Smooth muscle cell of the brain vasculature (primary cell): ENCODE measurements around the gene APOM.
A peak's percentile ranks its signal among the peaks of the same experiment; 100 is the strongest.

Experiments used
- DNase-seq: peaks from one replicate; pipeline ENCODE4 v3.0.0-alpha.2; 2012; ENCODE audit warnings: low read depth, low spot score

Gene APOM

DNA sequence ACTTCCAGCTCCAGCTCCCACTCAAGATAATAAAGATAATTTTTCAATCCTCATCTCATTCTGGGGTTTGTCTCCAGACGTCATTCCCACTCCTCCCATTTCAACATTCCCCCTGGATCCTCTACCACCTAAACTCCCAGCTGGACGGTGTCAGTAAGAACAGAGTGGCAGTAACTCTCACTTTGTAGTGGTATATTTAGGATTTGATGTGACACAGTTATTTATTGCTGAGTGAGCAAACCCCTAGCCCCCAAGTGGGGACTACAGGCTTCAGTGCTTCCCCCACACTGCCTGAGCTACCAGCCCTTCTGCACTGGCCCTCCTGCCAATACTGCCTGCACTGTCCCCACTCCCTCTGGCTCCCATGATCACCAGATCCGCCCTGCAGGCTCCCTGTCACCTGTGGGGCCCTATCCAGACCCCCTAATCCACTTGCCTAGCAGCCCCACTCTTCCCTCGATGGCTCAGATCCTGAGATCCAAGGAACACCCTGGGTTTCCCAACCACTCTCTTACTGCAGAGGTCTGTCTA is 2.5 kb downstream of the APOM start:
- no peak for DNase-seq

- DNase-seq = no peak
Observed at GRCh38 chr6:31658983-31659648, 3.4 kb downstream of the APOM start.

DNA sequence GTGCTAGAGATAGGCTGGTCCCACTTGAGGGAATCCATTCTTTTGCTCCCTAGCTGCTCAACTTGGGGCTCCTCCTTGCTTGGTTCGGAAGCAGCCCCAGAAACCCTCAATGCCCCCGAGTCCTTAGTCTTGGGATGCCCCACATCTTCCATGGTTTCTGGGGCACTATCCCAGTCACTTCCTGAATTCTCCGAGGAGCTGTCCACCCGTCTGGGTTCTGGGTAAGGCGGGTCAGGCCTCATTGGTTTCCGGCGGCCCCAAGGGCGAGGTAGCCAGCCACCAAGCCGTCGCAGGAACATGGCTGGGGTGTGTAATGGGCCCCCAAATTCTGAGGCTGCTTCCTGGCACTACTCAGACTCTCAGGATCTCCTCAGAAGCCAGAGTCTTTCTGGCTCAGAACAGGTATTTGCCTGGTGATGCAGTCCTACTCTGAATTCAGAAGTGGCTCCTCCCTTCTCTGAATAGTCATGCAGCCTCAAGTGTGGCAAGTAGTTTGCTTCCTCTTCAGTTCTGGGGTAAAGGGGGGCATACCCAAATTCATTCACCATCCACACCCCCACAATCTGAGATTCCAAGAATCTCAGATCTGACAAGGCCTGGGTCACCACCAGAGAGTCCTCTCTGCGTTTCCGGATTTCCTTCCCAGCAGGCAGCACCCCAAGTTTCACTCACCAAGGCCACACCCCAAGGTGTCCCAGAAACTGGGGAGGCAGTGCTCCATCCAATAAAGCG is 4.1 kb downstream of the APOM start:
- DNase-seq = no peak

DNA sequence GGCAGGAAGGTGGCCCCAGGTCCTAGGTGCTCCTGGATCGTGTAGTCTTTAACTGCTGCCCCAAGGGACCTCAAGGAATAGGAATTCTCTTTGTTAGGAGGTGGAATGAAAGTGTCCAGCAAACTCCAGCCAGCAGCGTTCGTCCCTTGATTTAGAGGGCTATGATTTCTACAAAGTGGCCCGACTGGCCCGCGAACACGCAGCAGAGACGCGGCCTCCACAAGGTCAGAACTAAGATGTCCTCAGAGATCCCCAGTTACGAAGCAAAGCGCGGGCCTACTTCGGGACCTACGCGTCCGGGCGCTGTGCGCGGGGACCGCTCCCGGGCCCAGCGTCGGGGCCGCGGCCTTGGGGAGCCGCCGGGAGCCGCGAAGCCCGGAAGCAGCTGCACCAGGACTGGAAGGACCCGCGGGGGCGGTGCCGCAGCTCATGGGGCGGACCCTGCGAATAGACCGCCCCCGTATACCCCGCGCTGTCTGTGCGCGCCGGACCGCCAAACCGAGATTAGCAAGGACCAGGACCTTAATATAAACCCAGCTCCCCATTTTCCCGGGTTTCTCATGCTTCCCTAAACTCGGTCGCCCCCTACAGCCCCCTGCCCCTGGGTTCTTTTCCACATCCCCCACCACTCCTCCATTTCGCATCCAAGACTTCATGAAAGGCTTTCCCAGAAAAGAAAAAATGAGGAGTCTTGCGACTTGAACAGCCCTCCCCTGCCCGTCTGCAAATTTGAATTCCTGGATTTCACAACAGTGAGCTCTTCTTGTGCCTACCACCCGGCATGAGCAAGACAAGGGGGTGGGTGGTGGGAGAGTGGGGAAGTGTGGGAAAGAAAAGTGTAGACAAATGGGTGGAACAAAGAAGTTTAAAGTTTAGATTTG is 4.9 kb downstream of the APOM start, which contains the start of gene C6orf47:
C6orf47 (minus strand) TSS at position 398 of the 881 bp plus-strand sequence. CDS start 831 bp downstream, outside the sequence.
- peak; percentile 51 for DNase-seq

DNA sequence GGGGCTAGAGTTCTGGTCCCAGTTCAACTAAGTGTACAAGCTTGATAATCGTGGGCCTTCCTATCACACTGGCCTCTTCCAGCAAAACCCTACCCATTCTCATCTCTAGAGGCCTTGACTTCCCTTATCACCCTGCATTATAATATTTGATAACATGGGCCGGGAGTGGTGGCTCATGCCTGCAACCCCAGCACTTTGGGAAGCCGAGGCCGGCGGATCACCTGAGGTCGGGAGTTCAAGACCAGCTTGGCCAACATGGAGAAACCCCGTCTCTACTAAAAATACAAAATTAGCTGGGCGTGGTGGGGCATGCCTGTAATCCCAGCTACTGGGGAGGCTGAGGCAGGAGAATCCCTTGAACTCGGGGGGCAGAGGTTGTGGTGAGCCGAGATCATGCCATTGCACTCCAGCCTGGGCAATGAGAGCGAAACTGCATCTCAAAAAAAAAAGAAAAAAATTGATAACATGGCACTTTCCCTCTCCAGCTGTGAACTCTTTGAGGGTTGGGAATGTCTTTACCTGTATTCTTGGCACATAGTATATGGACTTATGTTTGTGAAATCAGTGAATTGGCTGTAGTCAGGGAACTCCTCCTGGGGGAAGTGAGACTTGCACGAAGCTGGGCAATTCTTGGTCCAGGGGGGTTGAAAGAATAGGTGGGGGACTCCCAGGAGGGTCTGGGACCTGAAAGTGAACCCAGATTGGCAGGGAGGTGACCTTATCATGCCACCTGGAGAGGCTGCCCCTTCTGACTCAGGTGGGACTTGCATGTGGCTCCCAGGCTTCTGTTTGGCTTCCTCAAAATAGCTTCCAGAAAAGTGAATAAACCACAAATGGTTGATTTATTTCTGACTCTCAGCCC is 5.8 kb downstream of the APOM start:
- DNase-seq = no peak

DNA sequence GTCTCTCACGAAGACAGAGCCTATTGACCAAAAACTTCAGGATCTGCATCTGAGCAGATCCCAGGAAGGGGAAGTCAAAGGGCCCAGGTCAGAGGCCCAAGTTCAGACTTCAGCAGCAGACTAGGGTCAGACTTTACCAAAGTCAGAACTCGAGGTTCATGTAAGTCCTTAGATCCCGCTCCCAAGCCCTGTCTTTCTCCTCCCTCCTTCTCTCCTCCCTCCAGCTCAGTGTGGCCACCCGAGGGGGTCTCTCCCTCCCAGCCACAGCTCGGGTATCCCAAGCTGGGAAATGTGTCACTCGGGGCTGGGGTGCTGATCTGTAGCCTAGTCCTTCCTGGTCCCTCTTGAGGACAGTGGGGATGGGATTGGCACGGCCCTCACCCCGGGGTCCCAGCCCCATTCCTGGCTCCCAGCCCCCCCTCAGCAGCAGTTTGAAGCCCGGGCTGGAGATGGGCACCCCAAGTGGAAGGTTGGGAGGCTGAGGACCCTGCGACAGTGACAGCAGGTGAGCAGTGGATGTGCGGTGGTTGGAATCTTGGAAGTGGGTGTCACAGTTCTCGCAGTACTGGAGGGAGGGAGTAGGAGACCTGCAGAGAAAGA is 6.5 kb downstream of the APOM start:
- no peak for DNase-seq

DNA sequence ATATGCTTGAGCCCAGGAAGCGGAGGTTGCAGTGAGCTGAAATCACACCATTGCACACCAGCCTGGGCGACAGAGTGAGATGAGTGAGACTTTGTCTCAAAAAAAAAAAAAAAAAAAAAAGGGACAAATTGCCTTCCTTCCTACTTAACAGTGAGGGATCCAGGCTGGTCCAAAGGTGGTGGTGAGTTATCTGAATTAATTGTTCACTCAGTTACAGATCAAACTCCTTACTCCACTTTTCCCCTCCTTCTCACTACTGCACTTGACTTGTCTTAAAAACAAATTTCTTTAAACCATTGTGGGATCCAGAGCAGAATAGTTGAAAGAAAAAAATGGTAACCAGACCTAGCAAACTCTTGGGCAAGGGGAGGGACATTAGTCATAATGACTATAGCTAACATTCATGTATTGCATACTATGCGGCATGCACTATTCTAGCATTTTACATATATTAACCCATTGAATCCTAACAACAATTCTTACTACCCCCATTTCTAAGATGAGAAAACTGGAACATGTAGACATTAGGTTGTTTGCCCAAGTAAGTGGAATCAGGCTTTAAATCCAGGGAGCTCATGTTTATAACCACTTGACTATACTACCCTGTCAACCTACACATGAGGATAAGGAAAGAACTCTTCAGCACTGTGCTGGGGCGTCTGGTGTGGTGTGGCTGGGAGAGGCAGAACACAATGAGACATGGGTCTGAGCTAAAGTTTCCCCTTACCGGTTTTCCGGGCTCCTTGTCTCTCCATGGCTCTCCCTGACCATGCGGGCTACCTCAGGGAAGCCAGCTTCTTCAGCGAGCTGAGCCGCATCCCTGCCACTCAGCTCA is 7.6 kb downstream of the APOM start:
- DNase-seq = no peak

DNA sequence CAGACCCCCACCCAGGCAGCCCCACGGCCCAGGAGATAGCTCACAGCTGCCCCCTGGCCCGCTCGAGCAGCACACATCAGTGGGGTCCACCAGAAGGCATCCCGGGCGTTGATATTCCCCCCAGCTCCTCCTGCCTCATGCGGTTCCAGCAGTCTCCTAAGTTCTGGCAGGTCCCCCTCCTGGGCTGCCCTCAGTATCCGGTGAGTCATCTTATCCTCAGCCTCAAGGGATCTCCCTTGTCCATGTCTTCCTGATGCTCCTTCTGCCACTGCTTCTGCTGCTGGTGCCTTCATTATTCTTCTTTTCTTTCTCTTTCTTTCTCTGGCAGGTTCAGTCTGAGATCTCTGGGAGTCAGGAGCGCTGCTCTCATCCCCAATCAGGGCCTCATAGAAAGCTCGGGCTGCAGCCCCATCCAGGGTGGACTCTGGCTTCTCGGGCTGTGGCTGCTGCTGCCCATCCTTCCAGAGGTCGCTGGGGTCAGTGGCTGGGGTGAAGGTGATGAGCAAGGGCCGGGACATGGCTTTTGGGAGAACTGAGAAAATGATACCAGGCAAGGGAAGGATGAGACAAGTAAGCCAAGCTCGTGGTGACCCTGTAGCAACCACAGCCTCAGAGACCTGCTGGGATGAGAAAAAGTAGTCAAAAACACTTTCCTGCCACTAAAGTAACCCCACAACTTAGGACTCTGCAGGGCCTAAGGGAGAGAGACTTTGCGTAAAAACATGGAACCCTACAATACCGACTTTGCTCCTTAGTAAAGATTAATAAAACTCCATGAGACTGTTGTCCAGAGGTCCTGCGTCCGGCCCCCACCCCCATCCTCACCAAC is 8.5 kb downstream of the APOM start:
- DNase-seq = peak; percentile 23

DNA sequence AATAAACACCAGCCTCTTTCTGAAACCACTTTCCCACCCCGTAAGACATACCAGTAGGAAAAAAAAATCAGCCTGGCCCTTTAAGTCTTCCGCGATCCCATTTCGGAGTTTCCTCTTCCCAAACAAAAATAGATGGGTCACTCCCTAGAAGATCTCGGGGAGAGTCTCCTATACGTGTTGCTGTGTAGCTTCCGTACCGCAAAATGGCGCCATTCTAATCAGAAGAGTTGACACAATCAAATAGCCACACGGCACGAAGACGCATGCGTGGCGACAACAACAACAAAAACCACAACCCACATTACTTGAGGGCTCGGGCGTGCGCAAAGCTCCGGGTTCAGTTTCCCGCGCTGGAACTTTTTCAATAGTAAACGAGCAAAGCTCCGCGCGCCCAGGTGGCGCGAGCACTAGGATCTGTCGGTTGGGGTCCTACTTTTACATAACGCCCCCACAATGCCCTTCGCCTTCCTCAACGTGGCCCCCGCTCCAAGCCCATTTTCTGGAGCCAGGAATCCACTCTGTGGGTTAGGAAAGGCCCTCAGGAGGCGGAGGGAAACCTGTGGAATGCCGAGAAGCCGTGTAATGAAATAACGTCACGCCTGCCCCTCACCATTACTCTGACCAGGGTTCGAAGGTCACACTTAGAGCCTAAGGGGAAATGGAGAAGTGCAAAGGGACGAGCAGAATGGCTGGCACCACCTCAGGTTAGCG is 9.3 kb downstream of the APOM start, which contains the start of gene GPANK1:
GPANK1 (minus strand) TSS at position 208 of the 711 bp plus-strand sequence. CDS start 519 bp downstream, outside the sequence.
- peak; percentile 84 for DNase-seq

DNA sequence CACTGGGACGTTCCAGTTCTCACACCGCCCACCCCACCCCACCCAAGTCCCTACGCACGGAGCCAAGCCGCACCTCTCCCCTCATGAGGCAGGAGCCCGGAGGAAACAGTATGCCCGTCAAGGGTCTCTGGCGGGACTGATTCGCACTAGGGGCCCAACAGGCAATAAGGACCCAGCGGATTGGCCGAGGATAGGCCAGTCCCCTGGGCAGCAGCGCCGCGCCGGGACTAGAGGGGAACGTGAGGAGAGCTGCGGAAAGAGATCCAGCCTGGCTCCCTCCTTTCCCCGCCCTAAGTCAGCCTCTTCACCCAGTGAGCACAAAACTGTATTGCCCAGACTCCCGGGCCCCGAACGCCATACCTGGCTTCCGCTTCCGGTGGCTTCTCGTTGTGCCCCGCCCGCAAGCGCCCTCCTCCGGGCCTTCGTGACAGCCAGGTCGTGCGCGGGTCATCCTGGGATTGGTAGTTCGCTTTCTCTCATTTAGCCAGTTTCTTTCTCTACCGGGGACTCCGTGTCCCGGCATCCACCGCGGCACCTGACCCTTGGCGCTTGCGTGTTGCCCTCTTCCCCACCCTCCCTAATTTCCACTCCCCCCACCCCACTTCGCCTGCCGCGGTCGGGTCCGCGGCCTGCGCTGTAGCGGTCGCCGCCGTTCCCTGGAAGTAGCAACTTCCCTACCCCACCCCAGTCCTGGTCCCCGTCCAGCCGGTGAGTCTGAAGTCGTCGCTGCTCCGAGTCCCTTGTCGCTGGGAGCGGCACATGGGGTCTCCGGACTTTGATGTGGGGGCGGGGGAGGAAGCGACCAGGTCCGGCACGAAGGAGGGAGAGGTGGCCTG is 10.0 kb downstream of the APOM start, which contains the start of gene CSNK2B:
CSNK2B (plus strand) TSS at position 580 of the 836 bp plus-strand sequence. CDS start 752 bp downstream, outside the sequence.
- peak; percentile 89 for DNase-seq

- no peak for DNase-seq
Observed at GRCh38 chr6:31666337-31666965, 10.8 kb downstream of the APOM start.

DNA sequence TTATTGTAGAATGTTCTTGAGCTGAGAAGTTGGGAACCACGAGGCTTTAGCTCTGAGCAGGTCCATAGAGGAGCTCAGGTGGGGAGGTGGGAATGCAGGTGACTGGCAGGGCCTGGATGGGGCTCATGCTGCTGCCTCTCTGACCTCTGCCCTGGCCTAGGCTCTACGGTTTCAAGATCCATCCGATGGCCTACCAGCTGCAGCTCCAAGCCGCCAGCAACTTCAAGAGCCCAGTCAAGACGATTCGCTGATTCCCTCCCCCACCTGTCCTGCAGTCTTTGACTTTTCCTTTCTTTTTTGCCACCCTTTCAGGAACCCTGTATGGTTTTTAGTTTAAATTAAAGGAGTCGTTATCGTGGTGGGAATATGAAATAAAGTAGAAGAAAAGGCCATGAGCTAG is 14.0 kb downstream of the APOM start, which contains the start of gene LY6G5B:
LY6G5B (plus strand) TSS at position 301 of the 400 bp plus-strand sequence. CDS start 975 bp downstream, outside the sequence.
- DNase-seq = no peak

DNA sequence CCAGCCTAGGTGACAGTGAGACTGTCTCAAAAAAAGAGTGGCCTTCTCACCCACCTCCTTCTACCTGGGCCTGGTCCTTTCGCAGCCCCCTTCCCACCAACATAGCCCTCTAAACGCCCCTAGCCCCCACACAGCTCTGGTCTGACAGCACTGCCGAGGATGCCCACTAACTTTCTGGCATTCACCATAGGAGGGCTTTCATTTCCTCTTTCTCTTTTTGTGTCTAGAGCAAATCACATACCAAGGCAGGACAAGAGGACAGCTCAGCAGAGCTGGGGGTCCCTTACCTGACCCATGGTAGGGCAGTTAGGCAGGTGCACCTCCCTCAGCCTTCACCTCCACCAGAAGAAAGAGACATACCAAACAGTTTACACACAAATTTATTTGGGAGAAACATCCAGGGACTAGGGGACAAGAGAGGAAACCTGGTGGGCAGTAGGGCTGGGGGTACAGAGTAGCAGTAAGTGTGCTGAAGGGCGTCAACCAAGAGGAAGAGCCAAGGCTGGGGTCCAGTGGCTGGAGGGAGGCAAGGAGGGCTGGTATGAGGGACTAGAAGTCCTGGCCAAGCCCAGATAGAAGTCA is 20.7 kb downstream of the APOM start:
- DNase-seq = no peak

DNA sequence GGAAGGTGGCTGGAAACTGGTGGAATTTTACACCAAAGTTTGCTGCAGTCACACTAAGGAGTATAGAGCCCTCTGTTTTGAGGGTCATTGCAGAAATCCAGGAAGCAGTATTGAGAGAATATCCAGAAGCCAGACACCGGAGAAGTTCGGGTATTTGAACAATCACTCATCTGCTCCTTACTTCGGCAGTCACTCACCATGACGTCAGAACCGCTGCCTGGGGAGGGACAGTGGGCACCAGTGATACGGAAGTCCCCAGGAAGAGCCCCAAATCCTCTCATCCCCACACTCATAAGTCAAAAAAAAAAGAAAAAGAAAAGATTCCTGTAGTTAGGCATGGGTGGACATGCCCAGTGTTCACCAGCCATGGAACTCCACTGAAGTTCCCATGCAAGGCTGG is 21.2 kb downstream of the APOM start:
- DNase-seq = no peak

GRCh38 chr6:31677955-31678354 is 22.3 kb downstream of the APOM start:
- no peak for DNase-seq
